Lung (tissue), 12 donors: Measurements from ENCODE around the gene RRM2. TPM values are rescaled to one million over a fixed set of nuclear protein-coding genes. Genes with fewer than 3 reads are reported as not detected.

Source experiments
- ATAC-seq: fragments of 200-7000 bp; cut with Tn5 transposase; one replicate; pipeline ENCODE4 v1.9.1; 2020; ENCODE audit warnings: moderate number of reproducible peaks; ENCODE audit not compliant: insufficient read depth, low FRiP score
- DNase-seq, 3 donors: peaks; one replicate each; pipeline ENCODE4 v3.0.0-alpha.2; 2013 to 2017
- H3K27ac ChIP-seq, 2 donors: one replicate each; pipeline ENCODE4 v1.5.1; 2013; ENCODE audit warnings: mild to moderate bottlenecking in 2 of 2, moderate library complexity in 2 of 2, control low read depth in 1 of 2, inconsistent platforms in 1 of 2, low read depth in 1 of 2, low read length in 1 of 2
- H3K27me3 ChIP-seq, 3 donors: one replicate each; pipeline ENCODE4 v1.5.1; 2013; ENCODE audit warnings: low read length in 2 of 3; ENCODE audit not compliant: control insufficient read depth in 3 of 3, insufficient read depth in 3 of 3
- H3K36me3 ChIP-seq, 4 donors: one replicate each; pipeline ENCODE4 v1.5.1; 2013; ENCODE audit warnings: low read length in 4 of 4, mild to moderate bottlenecking in 1 of 4, moderate library complexity in 1 of 4; ENCODE audit not compliant: control insufficient read depth in 4 of 4, insufficient read depth in 4 of 4
- H3K4me1 ChIP-seq, 5 donors: one replicate each; pipeline ENCODE4 v1.5.1; 2013; ENCODE audit warnings: low read length in 5 of 5, mild to moderate bottlenecking in 2 of 5, moderate library complexity in 1 of 5; ENCODE audit not compliant: control insufficient read depth in 5 of 5, insufficient read depth in 5 of 5
- H3K4me3 ChIP-seq: one replicate; pipeline ENCODE4 v1.5.1; 2013; ENCODE audit warnings: mild to moderate bottlenecking, control low read depth, moderate library complexity
- H3K9ac ChIP-seq, 2 donors: one replicate each; pipeline ENCODE4 v1.5.1; 2013; ENCODE audit warnings: low read length in 2 of 2, control low read depth in 1 of 2; ENCODE audit not compliant: insufficient read depth in 1 of 2
- H3K9me3 ChIP-seq, 4 donors: one replicate each; pipeline ENCODE4 v1.5.1; 2013; ENCODE audit warnings: low read length in 3 of 4, mild to moderate bottlenecking in 1 of 4, moderate library complexity in 1 of 4; ENCODE audit not compliant: control insufficient read depth in 4 of 4, insufficient read depth in 3 of 4
- WGBS, 2 donors: extraction: QIAGEN DNeasy Blood & Tissue Kit; methylation state at CpG; one replicate each; pipeline ENCODE4 v1.1.7; 2013; 5-methylcytosine and 5-hydroxymethylcytosine counted together
- polyA plus RNA-seq, 2 donors: library from polyadenylated mRNA; stranded (reverse); fragments of 200-250 nt; gene quantifications; one replicate each; pipeline ENCODE4 v1.2.1, GENCODE V29; 2013
- total RNA-seq, 2 donors: library from RNA; depleted of rRNA in 1 of 2; stranded (reverse); fragments of >200 nt in 1 of 2; gene quantifications; one replicate each; pipeline ENCODE4 v1.2.1, GENCODE V29; 2014 to 2021
- TF ChIP-seq, protein P1 (sequence below): IDR thresholded peaks from 2 replicates; pipeline ENCODE4 v1.5.1; 2012; ENCODE audit warnings: mild to moderate bottlenecking; ENCODE audit errors: control extremely low read depth, extremely low read depth
- donor health status: control.
- donor health status: control.
- donor health status: Bipolar disorder and iron deficiency.
- donor health status: healthy.
- donor health status: DM: yes; HTN: yes; CAD: no.

Gene RRM2
- total and polyA plus RNA-seq, 4 donors: 4.8 to 15.6 (median 5.7) TPM

DNA sequence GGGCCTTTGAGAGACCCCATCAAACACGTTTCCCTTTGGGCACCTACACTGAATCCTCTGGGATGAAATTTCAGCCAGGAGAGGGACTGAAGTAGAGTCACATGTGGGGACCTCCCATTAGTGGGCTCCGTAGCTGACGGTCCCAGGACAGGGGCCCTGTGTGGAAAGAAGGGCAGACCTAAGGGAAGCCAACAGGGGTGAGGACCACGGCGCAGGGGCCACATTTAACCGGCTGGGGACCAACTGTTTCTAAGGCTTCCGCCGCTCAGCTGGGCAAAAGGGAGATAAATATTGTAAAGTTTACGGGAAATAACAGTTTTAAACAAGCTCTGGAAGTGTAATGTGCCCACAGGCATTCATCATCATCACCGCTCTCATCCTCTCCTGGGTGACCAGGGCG is 42.7 kb downstream of the RRM2 start:
- TF ChIP-seq, protein P1, sequence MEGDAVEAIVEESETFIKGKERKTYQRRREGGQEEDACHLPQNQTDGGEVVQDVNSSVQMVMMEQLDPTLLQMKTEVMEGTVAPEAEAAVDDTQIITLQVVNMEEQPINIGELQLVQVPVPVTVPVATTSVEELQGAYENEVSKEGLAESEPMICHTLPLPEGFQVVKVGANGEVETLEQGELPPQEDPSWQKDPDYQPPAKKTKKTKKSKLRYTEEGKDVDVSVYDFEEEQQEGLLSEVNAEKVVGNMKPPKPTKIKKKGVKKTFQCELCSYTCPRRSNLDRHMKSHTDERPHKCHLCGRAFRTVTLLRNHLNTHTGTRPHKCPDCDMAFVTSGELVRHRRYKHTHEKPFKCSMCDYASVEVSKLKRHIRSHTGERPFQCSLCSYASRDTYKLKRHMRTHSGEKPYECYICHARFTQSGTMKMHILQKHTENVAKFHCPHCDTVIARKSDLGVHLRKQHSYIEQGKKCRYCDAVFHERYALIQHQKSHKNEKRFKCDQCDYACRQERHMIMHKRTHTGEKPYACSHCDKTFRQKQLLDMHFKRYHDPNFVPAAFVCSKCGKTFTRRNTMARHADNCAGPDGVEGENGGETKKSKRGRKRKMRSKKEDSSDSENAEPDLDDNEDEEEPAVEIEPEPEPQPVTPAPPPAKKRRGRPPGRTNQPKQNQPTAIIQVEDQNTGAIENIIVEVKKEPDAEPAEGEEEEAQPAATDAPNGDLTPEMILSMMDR: no peak
- Histone ChIP-seq H3K36me3 (no peaks in the 10 kb centered on the region), H3K9ac (no peak overlapping the region), H3K27ac (no peak overlapping the region), H3K27me3 (no peaks in the 10 kb centered on the region), H3K4me3 (no peak overlapping the region), H3K9me3 (no peaks in the 10 kb centered on the region), H3K4me1 (peaks cover 0 to 19% (median 4%) of the 10 kb centered on the region in 5 donors)
- 97% methylated on average over 11 of the region's 11 CpGs for WGBS, 2 donors
- ATAC-seq (no peak), DNase-seq (no peak)

DNA sequence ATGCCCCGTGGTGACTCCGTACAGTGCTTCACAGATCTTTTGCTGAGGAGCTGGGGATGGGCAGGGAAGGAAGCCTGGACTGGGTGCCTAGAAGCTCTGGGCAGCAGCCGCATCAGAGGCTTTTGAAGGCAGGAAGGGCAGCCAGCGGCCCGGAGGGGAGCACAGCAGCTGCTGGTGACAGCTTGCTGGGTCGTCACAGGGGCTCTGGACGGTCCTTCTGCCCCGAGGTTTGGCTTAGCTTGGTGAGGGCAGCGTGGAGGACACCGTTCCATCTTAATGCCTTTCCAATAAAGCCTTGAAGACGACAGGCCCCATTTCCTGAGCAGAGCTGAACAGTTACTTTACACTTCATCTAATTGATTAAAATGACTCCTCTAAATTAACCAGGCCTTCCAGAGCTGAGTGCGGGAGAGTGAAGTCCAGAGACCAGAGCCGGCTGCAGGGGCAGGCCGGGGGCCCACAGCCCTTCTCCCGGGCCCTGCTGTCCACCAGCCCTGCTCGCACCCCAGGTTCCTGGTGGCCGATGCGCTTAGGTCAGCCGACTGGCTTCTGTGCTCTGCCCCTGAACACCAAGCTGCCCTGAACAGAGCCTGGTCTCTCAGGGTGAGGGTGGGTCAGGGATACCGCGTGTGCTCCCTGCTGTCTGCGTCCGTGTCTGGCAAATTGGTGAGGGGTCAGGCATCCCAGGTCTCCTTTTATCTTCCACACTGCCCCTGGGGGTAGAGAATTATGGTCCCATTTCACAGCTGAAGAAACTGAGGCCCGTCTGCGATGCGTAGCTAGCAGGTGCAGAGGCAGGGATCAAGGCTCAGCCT is 43.5 kb downstream of the RRM2 start:
- Histone ChIP-seq H3K4me1 (peaks cover 0 to 19% (median 4%) of the 10 kb centered on the region in 5 donors), H3K9ac (no peak overlapping the region), H3K36me3 (no peaks in the 10 kb centered on the region), H3K9me3 (no peaks in the 10 kb centered on the region), H3K27me3 (no peaks in the 10 kb centered on the region), H3K27ac (no peak overlapping the region), H3K4me3 (no peak overlapping the region)
- TF ChIP-seq, protein P1: no peak
- no peak for ATAC-seq
- 93 to 94% methylated on average over 26 of the region's 26 CpGs for WGBS, 2 donors
- DNase-seq: peak; percentile 48 to 74 (median 65)

- WGBS, 2 donors: 92 to 93% methylated on average over 18 of the region's 18 CpGs
- no peaks in the 10 kb centered on the region for H3K27me3 ChIP-seq
- H3K4me3 ChIP-seq: no peak overlapping the region
- H3K9ac ChIP-seq: no peak overlapping the region
- peaks cover 0 to 19% (median 4%) of the 10 kb centered on the region in 5 donors for H3K4me1 ChIP-seq
- no peaks in the 10 kb centered on the region for H3K36me3 ChIP-seq
- DNase-seq (no peak), ATAC-seq (no peak)
- TF ChIP-seq, protein P1: no peak
- H3K27ac ChIP-seq: no peak overlapping the region
- no peaks in the 10 kb centered on the region for H3K9me3 ChIP-seq
Observed at GRCh38 chr2:10166676-10167292, 44.2 kb downstream of the RRM2 start.
